Natural killer cell (primary cell): ENCODE results near the gene FGFRL1. TPM values are rescaled to one million over a fixed set of nuclear protein-coding genes. Genes with fewer than 3 reads are reported as not detected.

ENCODE experiments used
- ATAC-seq, 3 donors: fragments of 150-1000 bp in 2 of 3; fragments of 200-7000 bp in 1 of 3; cut with Tn5 transposase; 1 replicate in 1 of 3; 2 replicates in 2 of 3; pipeline ENCODE4 v1.10.0; 2021; ENCODE audit warnings: mild to moderate bottlenecking in 2 of 3, moderate library complexity in 2 of 3
- DNase-seq, 2 donors: peaks; one replicate each; pipeline versions ENCODE4 v3.0.0 to v3.0.0-alpha.2; 2013 to 2021; ENCODE audit warnings: mixed read lengths in 1 of 2
- H3K27ac ChIP-seq: one replicate; pipeline ENCODE4 v1.5.1; 2013; ENCODE audit warnings: mild to moderate bottlenecking, low read length
- H3K27me3 ChIP-seq: one replicate; pipeline ENCODE4 v1.6.1; 2013; ENCODE audit warnings: low read length; ENCODE audit not compliant: control insufficient read depth, insufficient read depth
- H3K36me3 ChIP-seq: one replicate; pipeline ENCODE4 v1.6.1; 2013; ENCODE audit warnings: low read length; ENCODE audit not compliant: control insufficient read depth, insufficient read depth
- H3K4me1 ChIP-seq: one replicate; pipeline ENCODE4 v1.6.1; 2013; ENCODE audit warnings: low read length; ENCODE audit not compliant: control insufficient read depth, insufficient read depth
- H3K4me3 ChIP-seq: one replicate; pipeline ENCODE4 v1.5.1; 2013; ENCODE audit warnings: low read length
- H3K9me3 ChIP-seq: one replicate; pipeline ENCODE4 v1.6.1; 2013; ENCODE audit warnings: low read length; ENCODE audit not compliant: control insufficient read depth, insufficient read depth
- H3K27ac Mint-ChIP-seq, 2 donors: one replicate each; pipeline ENCODE4 v1.8.0; 2022; ENCODE audit warnings: mild to moderate bottlenecking in 2 of 2, mixed read lengths in 2 of 2, moderate library complexity in 1 of 2
- H3K27me3 Mint-ChIP-seq, 2 donors: one replicate each; pipeline ENCODE4 v1.8.0; 2022; ENCODE audit warnings: low read depth in 2 of 2, mixed read lengths in 2 of 2
- H3K36me3 Mint-ChIP-seq: one replicate; pipeline ENCODE4 v1.8.0; 2022; ENCODE audit warnings: mixed read lengths
- H3K4me1 Mint-ChIP-seq, 2 donors: one replicate each; pipeline ENCODE4 v1.8.0; 2022; ENCODE audit warnings: mixed read lengths in 2 of 2
- H3K4me3 Mint-ChIP-seq: one replicate; pipeline ENCODE4 v1.8.0; 2022; ENCODE audit warnings: mild to moderate bottlenecking, moderate library complexity, mixed read lengths
- H3K9me3 Mint-ChIP-seq, 2 donors: one replicate each; pipeline ENCODE4 v1.8.0; 2022; ENCODE audit warnings: mixed read lengths in 2 of 2
- CTCF ChIP-seq: fragments of 200-600 bp; IDR thresholded peaks from one replicate; pipeline ENCODE4 v1.8.0; 2022; ENCODE audit warnings: antibody characterized with exemption
- WGBS: methylation state at CpG from one replicate; pipeline ENCODE4 v1.1.7; 2013; ENCODE audit warnings: missing lambda C conversion rate; ENCODE audit not compliant: insufficient coverage; 5-methylcytosine and 5-hydroxymethylcytosine counted together
- intact Hi-C: fragments of 100-400 bp; cut with micrococcal nuclease; formaldehyde crosslinking; loops from one replicate; pipeline ENCODE4 v1.14.2; 2022
- total RNA-seq, 4 donors: library from RNA; stranded (reverse); fragments of 120-200 nt in 1 of 4; gene quantifications; one replicate each; pipeline versions ENCODE4 v1.2.3 to v1.2.4, GENCODE V29; 2013 to 2022

Gene FGFRL1
- total RNA-seq, 3 donors from 2014 or later (not counting 1 experiment from before 2014, with no cell fraction given): 28.0 to 39.8 (median 32.5) TPM

- Mint-ChIP-seq H3K4me1 (no peaks in the 10 kb centered on the region), H3K27me3 (no peaks in the 10 kb centered on the region), H3K4me3 (no peak overlapping the region), H3K36me3 (no peaks in the 10 kb centered on the region), H3K9me3 (no peaks in the 10 kb centered on the region), H3K27ac (no peak overlapping the region)
- WGBS: 92% methylated on average over 26 of the region's 26 CpGs
- Histone ChIP-seq H3K4me3 (no peak overlapping the region), H3K27ac (no peak overlapping the region), H3K27me3 (no peaks in the 10 kb centered on the region), H3K4me1 (no peaks in the 10 kb centered on the region), H3K36me3 (no peaks in the 10 kb centered on the region), H3K9me3 (no peaks in the 10 kb centered on the region)
- DNase-seq (no peak), ATAC-seq (no peak)
- no peak for TF ChIP-seq CTCF
- intact Hi-C loops: no loop called here
Observed at GRCh38 chr4:1036976-1037810, 25.8 kb downstream of the FGFRL1 start.

- H3K4me1 ChIP-seq: no peaks in the 10 kb centered on the region
- Mint-ChIP-seq H3K36me3 (no peaks in the 10 kb centered on the region), H3K9me3 (no peaks in the 10 kb centered on the region), H3K4me3 (no peak overlapping the region), H3K27me3 (peaks cover 0 to 3% of the 10 kb centered on the region in 2 donors), H3K27ac (no peak overlapping the region), H3K4me1 (peaks cover 0 to 4% of the 10 kb centered on the region in 2 donors)
- TF ChIP-seq CTCF: no peak
- no peak for DNase-seq
- intact Hi-C loops: no loop called here
- no peak overlapping the region for H3K27ac ChIP-seq
- H3K9me3 ChIP-seq: no peaks in the 10 kb centered on the region
- H3K27me3 ChIP-seq: no peaks in the 10 kb centered on the region
- H3K4me3 ChIP-seq: no peak overlapping the region
- 90% methylated on average over 16 of the region's 16 CpGs for WGBS
- ATAC-seq: no peak
- H3K36me3 ChIP-seq: no peaks in the 10 kb centered on the region
Observed at GRCh38 chr4:1038948-1039492, 27.6 kb downstream of the FGFRL1 start.

GRCh38 chr4:1039493-1040343 lies 28.3 kb downstream of the FGFRL1 start:
- TF ChIP-seq CTCF: no peak
- Mint-ChIP-seq H3K27ac (no peak overlapping the region), H3K4me1 (peaks cover 0 to 4% of the 10 kb centered on the region in 2 donors), H3K27me3 (peaks cover under 1 to 3% of the 10 kb centered on the region in 2 donors), H3K4me3 (no peak overlapping the region), H3K36me3 (no peaks in the 10 kb centered on the region), H3K9me3 (no peaks in the 10 kb centered on the region)
- no peaks in the 10 kb centered on the region for H3K27me3 ChIP-seq
- no peak overlapping the region for H3K27ac ChIP-seq
- H3K36me3 ChIP-seq: no peaks in the 10 kb centered on the region
- intact Hi-C loops: no loop called here
- H3K9me3 ChIP-seq: no peaks in the 10 kb centered on the region
- H3K4me3 ChIP-seq: no peak overlapping the region
- 92% methylated on average over 20 of the region's 20 CpGs for WGBS
- no peaks in the 10 kb centered on the region for H3K4me1 ChIP-seq
- DNase-seq (no peak), ATAC-seq (no peak)
